ENCODE data around the gene CRKL.

GRCh38 chr22:20999350-21000206, 82.4 kb downstream of the CRKL start:
- TF ChIP-seq CTCF (conservative IDR thresholded peaks at IDR 0.05; ENCODE audit: low read length) (no peak), EZH2phosphoT487 (IDR thresholded peaks at IDR 0.05; ENCODE audit: borderline replicate concordance, low read depth, low read length) (no peak)
